Neural cell (in vitro differentiated cells): ENCODE data around the gene RAP1GAP2. TPM values are rescaled to one million over a fixed set of nuclear protein-coding genes. Genes with fewer than 3 reads are reported as not detected.

Source experiments
- H2AFZ ChIP-seq: fragments of 200-600, 300-800 bp; sonication (generic), shearing (Covaris generic); 2 replicates; pipeline ENCODE4 v1.6.0; 2014; ENCODE audit warnings: low read depth, mild to moderate bottlenecking, antibody characterized with exemption, low read length, moderate library complexity
- H3F3A ChIP-seq: fragments of 200-600 bp; shearing (Covaris generic); 2 replicates; pipeline ENCODE4 v1.6.1; 2016; ENCODE audit warnings: mild to moderate bottlenecking, moderate library complexity, mixed read lengths, antibody characterized with exemption, low read length; ENCODE audit not compliant: insufficient read depth, poor library complexity, severe bottlenecking
- H3K27ac ChIP-seq: fragments of 200-600, 300-800 bp; sonication (generic), shearing (Covaris generic); 2 replicates; pipeline ENCODE4 v1.5.1; 2014; ENCODE audit warnings: mild to moderate bottlenecking, low read length, moderate library complexity
- H3K27me3 ChIP-seq: fragments of 300-800, 200-600 bp; sonication (generic), shearing (Covaris generic); 2 replicates; pipeline ENCODE4 v1.6.0; 2014; ENCODE audit warnings: mild to moderate bottlenecking, low read depth, low read length, moderate library complexity; ENCODE audit not compliant: insufficient read depth
- H3K36me3 ChIP-seq: fragments of 300-800, 200-600 bp; sonication (generic), shearing (Covaris generic); 2 replicates; pipeline ENCODE4 v1.5.1; 2014; ENCODE audit warnings: mild to moderate bottlenecking, antibody characterized with exemption, low read length, moderate library complexity; ENCODE audit not compliant: insufficient read depth
- H3K4me2 ChIP-seq: fragments of 300-800, 200-600 bp; sonication (generic), shearing (Covaris generic); 2 replicates; pipeline ENCODE4 v1.6.0; 2014; ENCODE audit warnings: mild to moderate bottlenecking, low read length
- H3K4me3 ChIP-seq: fragments of 300-800, 200-600 bp; sonication (generic), shearing (Covaris generic); 2 replicates; pipeline ENCODE4 v1.5.1; 2014; ENCODE audit warnings: mild to moderate bottlenecking, low read length, moderate library complexity
- H3K79me2 ChIP-seq: fragments of 200-600 bp; shearing (Covaris generic); replicated peaks from 2 replicates; pipeline ENCODE4 v1.6.0; 2014; ENCODE audit warnings: mild to moderate bottlenecking, low read length, moderate library complexity; ENCODE audit not compliant: insufficient read depth
- H3K9ac ChIP-seq: fragments of 300-800, 200-600 bp; sonication (generic), shearing (Covaris generic); 2 replicates; pipeline ENCODE4 v1.6.1; 2016; ENCODE audit warnings: mild to moderate bottlenecking, low read length, mixed read lengths
- H3K9me2 ChIP-seq: fragments of 200-600 bp; shearing (Covaris generic); 2 replicates; pipeline ENCODE4 v1.6.1; 2016; ENCODE audit warnings: mild to moderate bottlenecking, low read length, mixed read lengths; ENCODE audit not compliant: insufficient read depth
- H3K9me3 ChIP-seq: fragments of 200-600, 300-800 bp; sonication (generic), shearing (Covaris generic); 2 replicates; pipeline ENCODE4 v1.6.1; 2016; ENCODE audit warnings: mild to moderate bottlenecking, mixed run types, low read length, moderate library complexity, mixed read lengths
- H4K20me1 ChIP-seq: fragments of 200-600 bp; shearing (Covaris generic); 2 replicates; pipeline ENCODE4 v1.6.1; 2016; ENCODE audit warnings: mild to moderate bottlenecking, mixed run types; ENCODE audit not compliant: insufficient read depth
- EZH2 ChIP-seq: fragments of 200-600, 300-800 bp; shearing (Covaris generic), sonication (generic); IDR thresholded peaks from 2 replicates; pipeline ENCODE4 v1.6.1; 2014; ENCODE audit warnings: antibody characterized with exemption, low read length, borderline replicate concordance, mild to moderate bottlenecking; ENCODE audit not compliant: insufficient read depth, poor library complexity, severe bottlenecking
- POLR2AphosphoS5 ChIP-seq: IDR thresholded peaks from 2 replicates; pipeline ENCODE4 v1.6.1; 2012
- RAD21 ChIP-seq: fragments of 450-650 bp; conservative IDR thresholded peaks from 2 replicates; pipeline ENCODE4 v1.6.1; 2014; ENCODE audit warnings: antibody characterized with exemption, mild to moderate bottlenecking, moderate library complexity
- SMC3 ChIP-seq: fragments of 450-650 bp; conservative IDR thresholded peaks from 2 replicates; pipeline ENCODE4 v1.6.1; 2014; ENCODE audit warnings: antibody characterized with exemption, mild to moderate bottlenecking, moderate library complexity; ENCODE audit not compliant: poor library complexity
- TAF1 ChIP-seq: IDR thresholded peaks from 2 replicates; pipeline ENCODE4 v1.6.1; 2012; ENCODE audit warnings: low read depth
- polyA plus RNA-seq: library from polyadenylated mRNA; depleted of rRNA; stranded (reverse); fragments of >200 nt; gene quantifications from 2 replicates; pipeline ENCODE4 v1.2.3, GENCODE V29; 2014
- TF ChIP-seq, protein P1 (sequence below): fragments of 450-650 bp; IDR thresholded peaks from 2 replicates; pipeline ENCODE4 v1.5.1; 2014; ENCODE audit warnings: antibody characterized with exemption, mild to moderate bottlenecking, moderate library complexity; ENCODE audit not compliant: poor library complexity, severe bottlenecking

Gene RAP1GAP2
- polyA plus RNA-seq, 1 donor from 2014 or later = 14.8 TPM

GRCh38 chr17:2852729-2853282 lies 56.6 kb downstream of the RAP1GAP2 start:
- Histone ChIP-seq H3K79me2 (no peaks in the 10 kb centered on the region), H3K9me3 (no peaks in the 10 kb centered on the region), H3F3A (no peaks in the 10 kb centered on the region), H3K4me3 (peak overlapping the region; percentile 52), H3K9me2 (no peaks in the 10 kb centered on the region), H3K27ac (no peak overlapping the region), H3K9ac (peak overlapping the region; percentile 3), H4K20me1 (peaks cover 6% of the 10 kb centered on the region), H3K27me3 (peaks cover 55% of the 10 kb centered on the region), H3K4me2 (no peak overlapping the region), H2AFZ (no peak overlapping the region), H3K36me3 (no peaks in the 10 kb centered on the region)
- TF ChIP-seq SMC3 (no peak), POLR2AphosphoS5 (no peak), TAF1 (no peak), EZH2 (peak; percentile 44), RAD21 (no peak)
- TF ChIP-seq, protein P1, sequence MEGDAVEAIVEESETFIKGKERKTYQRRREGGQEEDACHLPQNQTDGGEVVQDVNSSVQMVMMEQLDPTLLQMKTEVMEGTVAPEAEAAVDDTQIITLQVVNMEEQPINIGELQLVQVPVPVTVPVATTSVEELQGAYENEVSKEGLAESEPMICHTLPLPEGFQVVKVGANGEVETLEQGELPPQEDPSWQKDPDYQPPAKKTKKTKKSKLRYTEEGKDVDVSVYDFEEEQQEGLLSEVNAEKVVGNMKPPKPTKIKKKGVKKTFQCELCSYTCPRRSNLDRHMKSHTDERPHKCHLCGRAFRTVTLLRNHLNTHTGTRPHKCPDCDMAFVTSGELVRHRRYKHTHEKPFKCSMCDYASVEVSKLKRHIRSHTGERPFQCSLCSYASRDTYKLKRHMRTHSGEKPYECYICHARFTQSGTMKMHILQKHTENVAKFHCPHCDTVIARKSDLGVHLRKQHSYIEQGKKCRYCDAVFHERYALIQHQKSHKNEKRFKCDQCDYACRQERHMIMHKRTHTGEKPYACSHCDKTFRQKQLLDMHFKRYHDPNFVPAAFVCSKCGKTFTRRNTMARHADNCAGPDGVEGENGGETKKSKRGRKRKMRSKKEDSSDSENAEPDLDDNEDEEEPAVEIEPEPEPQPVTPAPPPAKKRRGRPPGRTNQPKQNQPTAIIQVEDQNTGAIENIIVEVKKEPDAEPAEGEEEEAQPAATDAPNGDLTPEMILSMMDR = no peak

- H3K4me2 ChIP-seq = peak overlapping the region; percentile 65
- no peaks in the 10 kb centered on the region for H3K36me3 ChIP-seq
- peaks cover 55% of the 10 kb centered on the region for H3K27me3 ChIP-seq
- H3K9me2 ChIP-seq = no peaks in the 10 kb centered on the region
- no peaks in the 10 kb centered on the region for H3F3A ChIP-seq
- peaks cover 6% of the 10 kb centered on the region for H4K20me1 ChIP-seq
- no peak for TF ChIP-seq RAD21
- TF ChIP-seq SMC3 = no peak
- TF ChIP-seq, protein P1 = no peak
- peak overlapping the region; percentile 46 for H3K9ac ChIP-seq
- H3K4me3 ChIP-seq = peak overlapping the region; percentile 73
- H3K9me3 ChIP-seq = no peaks in the 10 kb centered on the region
- no peak overlapping the region for H3K27ac ChIP-seq
- no peaks in the 10 kb centered on the region for H3K79me2 ChIP-seq
- no peak overlapping the region for H2AFZ ChIP-seq
Observed at GRCh38 chr17:2853283-2854142, 57.3 kb downstream of the RAP1GAP2 start.
